GM21723 (cell line): ENCODE results near the gene RRP1B.

Experiments
- ATAC-seq: cut with Tn5 transposase; IDR thresholded peaks from one replicate; pipeline ENCODE4 v1.9.1; 2021; ENCODE audit warnings: mild to moderate bottlenecking, moderate library complexity; ENCODE audit not compliant: unreplicated experiment

The RRP1B gene

GRCh38 chr21:43739621-43740435 lies 80.5 kb downstream of the RRP1B start:
- no peak for ATAC-seq

- ATAC-seq: no peak
Observed at GRCh38 chr21:43740497-43741156, 81.3 kb downstream of the RRP1B start.

DNA sequence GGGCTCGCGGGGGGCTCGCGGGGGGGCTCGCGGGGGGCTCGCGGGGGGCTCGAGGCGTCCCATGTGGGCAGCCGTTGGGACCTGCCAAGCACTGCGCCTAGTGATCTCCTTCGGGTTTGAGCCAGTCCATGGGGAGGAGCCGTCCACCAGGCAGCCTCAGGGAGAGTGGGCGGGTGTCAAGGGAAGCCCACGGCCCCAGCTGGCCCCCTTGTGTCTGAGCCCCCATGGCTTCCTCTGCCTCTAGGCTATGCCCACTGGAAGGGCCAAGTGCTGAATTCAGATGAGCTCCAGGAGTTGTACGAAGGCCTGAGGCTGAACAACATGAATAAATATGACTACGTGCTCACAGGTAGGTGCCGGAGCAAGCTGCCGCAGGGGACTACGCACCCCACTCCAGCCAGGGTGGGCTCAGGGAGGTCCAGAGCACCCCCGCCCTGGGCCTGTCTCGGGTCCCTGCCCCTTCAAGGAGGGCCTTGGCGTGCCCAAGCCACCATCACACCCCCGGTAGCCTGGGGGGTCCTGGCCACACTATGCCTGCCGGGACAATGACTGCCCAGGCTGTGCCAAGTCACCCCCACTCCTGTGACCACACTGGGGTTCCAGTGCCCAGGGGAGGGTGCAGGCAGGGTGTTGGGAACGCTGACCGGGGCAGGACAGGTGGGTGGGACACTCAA lies 82.2 kb downstream of the RRP1B start:
- ATAC-seq: no peak

DNA sequence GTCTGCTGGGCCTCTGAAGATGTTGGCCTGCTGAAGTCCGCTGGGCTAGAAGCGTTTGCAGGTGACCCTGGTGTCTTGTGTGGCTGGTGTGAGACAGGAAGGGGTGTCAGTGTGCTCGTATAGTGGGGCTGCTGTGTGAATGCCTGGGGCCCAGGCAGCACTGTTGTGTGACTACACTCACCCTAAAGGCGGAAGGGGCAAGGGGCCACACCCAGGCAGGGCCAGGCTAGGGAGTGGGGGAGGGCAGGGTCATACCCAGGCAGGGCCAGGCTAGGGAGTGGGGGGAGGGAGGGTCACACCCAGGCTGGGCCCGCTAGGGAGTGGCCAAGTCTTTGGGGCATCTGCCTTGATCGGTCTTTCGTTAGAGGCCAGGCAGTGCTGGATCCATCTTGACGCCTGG lies 84.6 kb downstream of the RRP1B start:
- ATAC-seq: no peak

- no peak for ATAC-seq
Observed at GRCh38 chr21:43744725-43745124, 85.4 kb downstream of the RRP1B start.
